ENCODE results near the gene SPOP.

Gene SPOP

GRCh38 chr17:49613182-49613800, 64.6 kb downstream of the SPOP start:
- DNase-seq (ENCODE audit: low read depth): no peak

- no peak for DNase-seq (ENCODE audit: low read depth)
Measured at GRCh38 chr17:49612726-49613125, 65.2 kb downstream of the SPOP start.

- DNase-seq (ENCODE audit: low read depth): no peak
Measured at GRCh38 chr17:49610883-49611584, 66.9 kb downstream of the SPOP start.

DNA sequence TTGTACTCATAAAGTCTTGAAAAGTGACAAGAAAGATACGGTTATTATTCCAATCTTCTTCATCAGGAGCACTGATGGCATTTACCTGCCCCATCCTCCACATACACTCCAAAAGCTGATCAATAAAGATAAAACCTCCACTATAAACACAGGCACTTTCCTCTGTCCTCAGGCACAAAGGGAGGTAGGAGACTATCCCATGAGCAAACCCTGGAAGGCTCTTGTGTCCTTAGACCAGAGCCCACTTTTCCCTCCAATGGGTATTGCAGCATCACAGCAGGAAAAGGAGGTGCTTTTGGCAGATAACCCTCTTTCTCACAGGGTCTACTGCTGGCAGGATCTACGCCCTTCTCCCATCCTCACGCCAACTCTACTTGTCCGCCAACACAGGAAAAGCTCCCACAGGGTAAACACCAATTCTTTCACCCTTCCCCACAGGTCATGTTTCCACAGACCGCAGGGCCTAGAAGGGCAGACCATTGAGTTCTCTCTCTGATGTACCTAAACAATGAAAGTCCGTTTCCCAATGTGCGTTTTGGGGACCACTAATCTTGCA, 73.5 kb downstream of the SPOP start:
- no peak for DNase-seq (ENCODE audit: low read depth)

- DNase-seq (ENCODE audit: low read depth): no peak
Measured at GRCh38 chr17:49603720-49604119, 74.2 kb downstream of the SPOP start.

- DNase-seq (ENCODE audit: low read depth): no peak
Measured at GRCh38 chr17:49603238-49603637, 74.7 kb downstream of the SPOP start.

- no peak for DNase-seq (ENCODE audit: low read depth)
Measured at GRCh38 chr17:49602783-49603182, 75.1 kb downstream of the SPOP start.

DNA sequence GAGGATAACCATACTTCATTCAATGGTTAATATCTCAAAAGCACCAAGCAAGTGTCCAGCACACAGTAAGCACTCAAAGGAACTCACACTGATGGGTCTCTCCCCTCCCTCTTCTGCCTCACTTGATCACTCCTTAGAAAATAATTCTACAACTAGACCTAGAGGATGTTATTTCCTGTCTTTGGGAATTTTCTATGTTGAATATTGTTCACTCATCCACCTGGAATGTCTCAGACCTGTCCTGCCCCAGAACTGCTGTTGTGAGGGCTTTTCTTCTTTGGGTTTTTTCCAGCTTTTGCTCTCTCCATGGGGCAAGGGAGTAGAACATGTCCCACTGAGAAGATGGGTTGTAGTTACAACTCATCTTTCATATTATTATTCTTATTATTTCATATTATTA, 76.9 kb downstream of the SPOP start:
- no peak for DNase-seq (ENCODE audit: low read depth)

DNA sequence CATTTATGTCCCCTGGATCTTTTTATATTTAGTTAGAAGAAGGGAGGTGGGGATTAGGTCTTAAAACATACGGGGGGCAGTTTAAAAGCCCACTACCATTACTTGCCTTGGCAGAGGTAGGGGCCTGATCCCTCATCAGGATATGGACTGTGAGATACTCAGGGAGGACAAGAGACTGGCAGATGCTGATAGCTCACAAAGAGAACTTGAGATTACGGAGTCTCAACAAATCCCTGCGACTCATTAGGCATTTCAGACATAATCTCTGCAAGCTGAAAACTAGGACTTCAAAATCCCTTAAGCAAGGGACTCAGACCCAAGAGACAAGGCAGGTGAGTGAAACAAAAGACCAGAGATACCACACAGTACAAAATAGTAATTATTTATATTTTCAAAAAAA, 79.0 kb downstream of the SPOP start:
- DNase-seq (ENCODE audit: low read depth): no peak

DNA sequence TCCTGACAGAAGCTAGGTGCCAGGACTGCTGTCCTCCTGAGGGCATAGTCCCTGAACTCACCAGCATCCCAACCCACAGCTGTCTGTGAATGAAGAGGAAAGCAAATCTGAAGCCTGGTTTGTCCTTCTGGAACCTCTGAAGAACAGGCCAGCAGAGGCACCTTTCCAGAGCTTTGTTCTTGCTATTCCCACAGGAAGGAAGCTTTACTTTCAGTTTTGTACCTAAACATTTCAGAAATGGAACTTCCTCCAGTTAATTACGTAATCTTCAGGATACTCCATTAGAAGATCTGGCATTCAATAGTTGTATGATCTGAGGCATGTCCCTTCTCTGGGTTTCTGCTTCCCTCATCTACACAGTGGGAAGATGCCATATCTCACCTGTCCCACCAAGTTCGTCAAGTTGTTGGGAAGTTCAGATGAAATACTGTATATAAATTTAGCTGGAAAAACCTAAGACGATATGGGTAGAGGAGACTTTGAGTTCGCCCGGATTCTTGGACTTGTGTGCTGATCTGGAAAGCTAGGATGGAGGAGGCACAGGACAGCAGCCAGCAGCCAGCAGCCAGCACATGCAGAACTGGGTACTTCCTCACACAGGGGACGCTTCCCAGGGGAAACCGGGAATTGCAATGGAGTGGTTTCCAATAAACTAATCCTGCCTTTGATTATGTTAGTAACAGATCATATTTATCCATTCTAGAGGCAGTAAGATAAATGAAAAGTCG, 79.8 kb downstream of the SPOP start:
- no peak for DNase-seq (ENCODE audit: low read depth)

GRCh38 chr17:49597436-49597835, 80.5 kb downstream of the SPOP start:
- DNase-seq (ENCODE audit: low read depth): no peak

DNA sequence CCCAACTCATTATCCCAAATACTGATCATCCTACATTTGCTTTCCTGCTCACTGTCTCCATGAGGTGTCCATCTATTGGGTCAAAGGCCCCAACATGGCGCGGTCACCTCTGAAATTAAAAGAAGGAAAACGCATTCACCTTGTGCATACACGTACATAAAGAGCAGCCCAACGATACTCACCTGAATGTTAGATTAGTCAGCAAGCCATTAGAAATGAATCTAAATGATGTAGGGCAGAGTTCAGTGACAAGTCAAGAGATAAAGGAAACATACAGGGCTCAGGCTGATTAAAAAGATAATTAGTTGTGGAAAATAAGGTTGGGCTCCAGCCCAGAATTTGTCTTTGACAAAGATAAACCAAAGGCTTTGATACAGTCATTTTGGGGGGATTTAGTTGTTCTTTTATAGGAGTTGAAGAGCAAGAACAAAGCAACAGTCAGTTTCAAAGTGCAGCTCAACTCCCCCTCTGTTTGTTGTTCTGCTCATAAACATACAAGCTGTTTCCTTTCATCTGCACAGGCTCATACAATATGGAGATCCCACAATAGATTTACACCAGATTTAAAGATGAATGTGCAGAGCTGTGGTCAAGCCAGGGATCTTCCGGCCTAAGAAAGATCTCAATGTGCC, 81.2 kb downstream of the SPOP start:
- DNase-seq (ENCODE audit: low read depth): no peak

DNA sequence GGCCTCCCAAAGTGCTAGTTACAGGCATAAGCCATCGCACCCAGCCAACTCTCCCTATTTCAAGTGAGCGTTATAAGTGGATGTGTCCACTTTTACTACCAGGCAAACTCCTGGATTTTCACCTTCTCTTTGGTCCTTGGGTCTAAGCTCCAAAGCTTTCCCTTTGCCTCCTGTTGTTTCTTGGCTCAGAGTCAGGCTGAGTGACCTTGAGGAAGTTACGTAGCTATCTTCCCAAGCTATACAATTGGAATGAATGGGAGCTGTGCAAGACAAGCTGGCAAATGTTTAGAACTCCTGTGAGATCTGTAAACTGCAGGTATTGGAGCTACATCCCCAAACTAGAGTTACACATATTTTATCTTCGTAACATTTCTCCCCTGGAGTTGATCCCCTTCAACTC, 81.9 kb downstream of the SPOP start:
- no peak for DNase-seq (ENCODE audit: low read depth)

GRCh38 chr17:49595328-49595727, 82.6 kb downstream of the SPOP start:
- no peak for DNase-seq (ENCODE audit: low read depth)

DNA sequence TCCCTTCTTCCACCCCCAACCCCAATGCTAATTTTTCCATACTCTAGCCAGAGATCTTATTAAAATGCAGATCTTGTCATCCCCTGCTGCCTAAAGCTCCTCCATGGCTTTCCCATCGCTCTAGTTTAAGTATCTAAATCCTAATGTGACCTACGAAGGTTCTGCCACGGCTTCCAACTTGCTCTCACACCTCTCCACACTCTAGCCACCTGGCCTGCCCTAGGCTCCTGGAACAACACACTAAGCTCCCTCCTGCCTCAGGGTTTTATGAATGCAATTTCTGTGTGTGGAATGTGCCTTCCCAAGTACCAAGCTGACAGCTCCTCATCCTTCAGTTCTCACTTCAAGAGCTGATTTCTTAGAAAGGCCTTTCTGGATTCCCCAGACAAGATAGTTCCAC, 85.6 kb downstream of the SPOP start:
- DNase-seq (ENCODE audit: low read depth): no peak

GRCh38 chr17:49590874-49591273, 87.0 kb downstream of the SPOP start:
- no peak for DNase-seq (ENCODE audit: low read depth)

DNA sequence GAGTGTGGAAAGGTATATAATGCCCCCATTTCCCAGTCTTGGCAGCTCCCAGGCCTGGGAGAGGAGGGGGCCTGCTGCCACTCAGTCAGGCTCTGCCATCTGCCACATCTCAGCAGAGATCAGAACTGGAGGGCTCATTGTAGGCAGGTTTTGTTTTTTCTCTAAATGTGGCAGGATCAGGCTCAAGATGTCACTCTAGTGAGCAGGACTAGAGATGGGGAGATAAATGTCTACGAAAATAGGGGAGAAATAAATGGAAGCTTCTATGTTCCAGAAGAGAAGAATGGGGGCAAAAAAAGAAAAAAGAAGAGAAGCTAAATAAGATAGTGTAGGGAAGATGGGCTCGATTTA, 88.3 kb downstream of the SPOP start:
- no peak for DNase-seq (ENCODE audit: low read depth)

DNA sequence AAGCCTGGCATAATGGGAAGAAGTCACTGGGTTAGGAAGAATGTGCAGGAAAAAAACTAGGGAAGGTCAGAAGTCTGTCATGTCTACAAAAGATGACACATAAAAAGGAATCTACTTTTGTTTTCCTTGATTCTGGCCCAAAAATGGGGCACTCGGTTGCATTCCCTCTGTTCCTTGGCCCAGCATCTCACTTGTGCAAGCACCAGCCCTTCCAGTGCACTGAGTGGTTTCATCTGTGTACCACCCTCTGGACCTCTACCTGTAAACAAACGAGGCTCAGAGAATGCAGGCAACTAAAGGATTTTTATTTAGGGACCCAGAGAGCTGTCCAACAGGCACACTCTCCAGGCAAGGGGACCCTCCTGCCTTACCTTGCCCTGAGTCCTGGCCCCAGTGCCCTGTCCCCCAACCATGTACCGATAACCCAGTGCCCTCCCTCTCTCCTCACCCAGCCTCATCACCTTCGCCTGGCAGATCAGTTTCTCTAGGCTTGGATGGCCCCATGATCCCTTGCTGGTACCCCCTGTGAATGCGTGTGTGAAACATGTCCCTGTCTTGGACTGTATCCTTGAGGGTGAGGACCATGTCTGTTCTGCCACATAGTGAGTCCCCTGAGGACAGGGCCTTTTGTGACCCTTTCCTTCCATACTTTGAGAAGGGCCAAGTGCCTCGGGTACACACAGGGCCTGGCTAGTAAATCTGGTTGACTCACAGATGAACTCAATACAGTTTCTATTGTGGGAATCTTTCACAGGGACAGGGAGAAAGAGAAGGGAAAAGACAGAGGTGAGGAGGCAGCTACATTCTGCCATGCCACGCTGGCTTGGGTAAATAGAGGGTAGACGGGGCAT, 88.9 kb downstream of the SPOP start:
- DNase-seq (ENCODE audit: low read depth): no peak

- DNase-seq (ENCODE audit: low read depth): no peak
Measured at GRCh38 chr17:49588312-49588711, 89.6 kb downstream of the SPOP start.

DNA sequence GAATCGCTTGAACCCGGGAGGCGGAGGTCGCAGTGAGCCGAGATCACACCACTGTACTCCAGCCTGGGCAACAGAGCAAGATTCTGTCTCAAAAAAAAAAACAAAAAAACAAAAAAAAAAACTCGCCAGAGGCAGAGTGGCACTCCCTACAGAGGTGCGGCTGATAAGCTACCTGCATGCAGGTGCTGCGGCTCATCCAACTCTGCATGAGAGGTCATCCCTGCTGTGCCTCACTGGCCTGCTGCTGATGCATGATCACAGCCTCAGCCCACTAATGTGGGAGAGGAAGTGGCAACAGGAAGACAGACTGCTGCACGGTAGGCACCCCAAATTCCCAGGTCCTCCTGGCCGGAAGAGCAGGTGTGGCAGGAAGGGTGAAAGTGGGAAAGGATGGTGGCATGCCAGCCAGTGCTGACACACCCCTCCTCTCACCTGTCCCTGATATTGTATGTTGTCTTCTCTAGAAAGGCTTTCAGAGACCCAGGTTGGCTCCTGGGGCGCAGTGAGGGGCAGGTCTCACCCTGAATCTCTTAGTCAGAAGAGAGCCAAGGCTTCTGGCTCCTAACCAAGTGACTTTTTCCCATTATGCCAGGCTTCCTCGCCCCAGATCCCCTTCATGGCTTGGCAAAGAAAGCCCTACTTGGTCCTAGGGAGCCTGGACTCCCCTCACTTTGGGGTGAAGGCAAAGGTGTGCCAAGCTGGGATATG, 90.4 kb downstream of the SPOP start:
- no peak for DNase-seq (ENCODE audit: low read depth)

- DNase-seq (ENCODE audit: low read depth): no peak
Measured at GRCh38 chr17:49585422-49586027, 92.4 kb downstream of the SPOP start.

Data from activated T-cell treated with anti-CD3 and anti-CD28 coated beads for 48 hours (primary cell).